PFSK-1 (cell line): ENCODE measurements around the gene TCOF1.
A peak's percentile ranks its signal among the peaks of the same experiment; 100 is the strongest.

Experiments
- FOXP2 ChIP-seq: optimal IDR thresholded peaks from 2 replicates; pipeline ENCODE3; 2011; ENCODE audit warnings: borderline replicate concordance, control low read depth, inconsistent platforms; ENCODE audit not compliant: insufficient read depth; ENCODE audit errors: extremely low read length, extremely low read depth
- POLR2AphosphoS5 ChIP-seq: IDR thresholded peaks from 2 replicates; pipeline ENCODE4 v1.6.1; 2012; ENCODE audit warnings: low read depth, mild to moderate bottlenecking, control low read depth, low read length, moderate library complexity
- REST ChIP-seq, 2 experiments: IDR thresholded peaks; 2 replicates each; pipeline versions ENCODE4 v1.6.1 to v1.8.0; 2011 to 2012; ENCODE audit warnings: low read depth in 2 of 2, low read length in 2 of 2, control low read depth in 1 of 2, inconsistent platforms in 1 of 2, mild to moderate bottlenecking in 1 of 2, moderate library complexity in 1 of 2; ENCODE audit not compliant: insufficient read depth in 1 of 2
- SIN3A ChIP-seq: IDR thresholded peaks from 2 replicates; pipeline ENCODE4 v1.6.1; 2012; ENCODE audit warnings: mild to moderate bottlenecking, low read length, moderate library complexity, borderline replicate concordance; ENCODE audit not compliant: insufficient read depth
- TAF1 ChIP-seq: IDR thresholded peaks from 2 replicates; pipeline ENCODE4 v1.6.1; 2012; ENCODE audit warnings: low read length, control low read depth, borderline replicate concordance; ENCODE audit not compliant: insufficient read depth

TCOF1 gene

GRCh38 chr5:150441813-150442698, 84.6 kb downstream of the TCOF1 start:
- TF ChIP-seq POLR2AphosphoS5 (no peak), REST (IDR thresholded peaks at IDR 0.05; ENCODE audit: insufficient read depth in 1 of 2, low read depth in 2 of 2, low read length in 2 of 2) (no peak), FOXP2 (no peak), TAF1 (no peak), SIN3A (no peak)

- TF ChIP-seq TAF1 (no peak), POLR2AphosphoS5 (peak; percentile 51; the same call in 1 of the 2 replicates)
These were observed 85.2 kb downstream of the TCOF1 start for GRCh38 chr5:150442699-150443080.

GRCh38 chr5:150443242-150444075, 86.0 kb downstream of the TCOF1 start:
- TF ChIP-seq FOXP2 (no peak), POLR2AphosphoS5 (no peak), TAF1 (peak; percentile 12; the same call in 1 of the 2 replicates)

GRCh38 chr5:150444770-150445169, 87.3 kb downstream of the TCOF1 start:
- TF ChIP-seq FOXP2 (no peak), POLR2AphosphoS5 (no peak), TAF1 (no peak), SIN3A (no peak), REST (IDR thresholded peaks at IDR 0.05; ENCODE audit: insufficient read depth in 1 of 2, low read depth in 2 of 2, low read length in 2 of 2) (no peak)

- TF ChIP-seq REST (IDR thresholded peaks at IDR 0.05; ENCODE audit: insufficient read depth in 1 of 2, low read depth in 2 of 2, low read length in 2 of 2) (no peak), FOXP2 (no peak), SIN3A (no peak), POLR2AphosphoS5 (no peak; the same call in none of the 2 replicates), TAF1 (no peak)
These were observed 88.6 kb downstream of the TCOF1 start for GRCh38 chr5:150446088-150446487.

GRCh38 chr5:150446583-150446982, 89.1 kb downstream of the TCOF1 start:
- no peak for TF ChIP-seq FOXP2
- TF ChIP-seq SIN3A = no peak
- TF ChIP-seq REST (IDR thresholded peaks at IDR 0.05; ENCODE audit: insufficient read depth in 1 of 2, low read depth in 2 of 2, low read length in 2 of 2) = no peak
- no peak for TF ChIP-seq TAF1
- no peak for TF ChIP-seq POLR2AphosphoS5
